Neural progenitor cell (in vitro differentiated cells): ENCODE measurements around the gene NOC3L. TPM values are rescaled to one million over a fixed set of nuclear protein-coding genes. Genes with fewer than 3 reads are reported as not detected.

ENCODE experiments used
- DNase-seq: peaks from one replicate; pipeline ENCODE4 v3.0.0-alpha.2; 2016; ENCODE audit warnings: low spot score
- H2AFZ ChIP-seq: fragments of 200-600 bp; sonication (generic); replicated peaks from 2 replicates; pipeline ENCODE4 v1.6.1; 2016; ENCODE audit warnings: antibody characterized with exemption
- H3F3A ChIP-seq: fragments of 200-600 bp; sonication (generic); 2 replicates; pipeline ENCODE4 v1.6.1; 2016; ENCODE audit warnings: antibody characterized with exemption, low read depth
- H3K27ac ChIP-seq: fragments of 200-600 bp; sonication (generic); 2 replicates; pipeline ENCODE4 v1.5.1; 2016; ENCODE audit warnings: mild to moderate bottlenecking
- H3K27me3 ChIP-seq: fragments of 200-600 bp; sonication (generic); 2 replicates; pipeline ENCODE4 v1.6.1; 2016; ENCODE audit warnings: mild to moderate bottlenecking, moderate library complexity
- H3K36me3 ChIP-seq: fragments of 200-600 bp; sonication (generic); 2 replicates; pipeline ENCODE4 v1.5.1; 2016
- H3K4me1 ChIP-seq: fragments of 200-600 bp; sonication (generic); 2 replicates; pipeline ENCODE4 v1.6.1; 2016; ENCODE audit warnings: mixed run types
- H3K4me2 ChIP-seq: fragments of 200-600 bp; sonication (generic); 2 replicates; pipeline ENCODE4 v1.6.1; 2016
- H3K4me3 ChIP-seq: fragments of 200-600 bp; sonication (generic); 2 replicates; pipeline ENCODE4 v1.5.1; 2016
- H3K79me2 ChIP-seq: fragments of 200-600 bp; sonication (generic); 2 replicates; pipeline ENCODE4 v1.6.1; 2016; ENCODE audit warnings: low read depth
- H3K9ac ChIP-seq: fragments of 200-600 bp; sonication (generic); 2 replicates; pipeline ENCODE4 v1.6.1; 2016
- H3K9me3 ChIP-seq: fragments of 200-600 bp; sonication (generic); 2 replicates; pipeline ENCODE4 v1.5.1; 2016; ENCODE audit warnings: low read depth
- H4K20me1 ChIP-seq: fragments of 200-600 bp; sonication (generic); 2 replicates; pipeline ENCODE4 v1.6.1; 2016; ENCODE audit warnings: low read depth
- H3K27ac Mint-ChIP-seq: 3 replicates; pipeline ENCODE4 v1.8.0; 2021; ENCODE audit warnings: mixed read lengths
- H3K27me3 Mint-ChIP-seq: 2 replicates; pipeline ENCODE4 v1.8.0; 2022; ENCODE audit warnings: low read depth, mild to moderate bottlenecking, inconsistent platforms, moderate library complexity, mixed read lengths; ENCODE audit not compliant: insufficient read depth
- H3K36me3 Mint-ChIP-seq: 3 replicates; pipeline ENCODE4 v1.8.0; 2021; ENCODE audit warnings: mixed read lengths
- H3K4me1 Mint-ChIP-seq: 3 replicates; pipeline ENCODE4 v1.8.0; 2021; ENCODE audit warnings: mixed read lengths
- H3K4me3 Mint-ChIP-seq: 3 replicates; pipeline ENCODE4 v1.8.0; 2021; ENCODE audit warnings: mild to moderate bottlenecking, moderate library complexity, mixed read lengths
- H3K9me3 Mint-ChIP-seq: 3 replicates; pipeline ENCODE4 v1.8.0; 2020; ENCODE audit warnings: mixed read lengths
- CTCF ChIP-seq: fragments of 200-600 bp; sonication (generic); IDR thresholded peaks from 2 replicates; pipeline ENCODE4 v1.5.1; 2017; ENCODE audit warnings: antibody characterized with exemption, mild to moderate bottlenecking
- EZH2 ChIP-seq: fragments of 200-600 bp; sonication (generic); IDR thresholded peaks from 2 replicates; pipeline ENCODE4 v1.6.1; 2017; ENCODE audit warnings: antibody characterized with exemption, mild to moderate bottlenecking, moderate library complexity
- EZH2phosphoT487 ChIP-seq: fragments of 200-600 bp; sonication (generic); IDR thresholded peaks from 2 replicates; pipeline ENCODE4 v1.6.1; 2017; ENCODE audit warnings: antibody characterized with exemption
- total RNA-seq: library from RNA; depleted of rRNA; stranded (reverse); fragments of >200 nt; gene quantifications from 2 replicates; pipeline ENCODE4 v1.2.3, GENCODE V29; 2015; ENCODE audit warnings: low replicate concordance

NOC3L gene
- total RNA-seq, 1 donor from 2014 or later: 49.2 TPM

GRCh38 chr10:94333051-94333450 lies 29.7 kb downstream of the NOC3L start:
- H3K36me3 ChIP-seq: peaks cover 19% of the 10 kb centered on the region
- no peak overlapping the region for H3K4me3 ChIP-seq
- no peaks in the 10 kb centered on the region for H3K9me3 ChIP-seq
- no peaks in the 10 kb centered on the region for H4K20me1 ChIP-seq
- Mint-ChIP-seq H3K4me1 (no peaks in the 10 kb centered on the region), H3K36me3 (peaks cover 28% of the 10 kb centered on the region), H3K27me3 (no peaks in the 10 kb centered on the region), H3K4me3 (no peak overlapping the region), H3K9me3 (no peaks in the 10 kb centered on the region), H3K27ac (no peak overlapping the region)
- TF ChIP-seq CTCF (no peak), EZH2phosphoT487 (no peak), EZH2 (no peak)
- H3K9ac ChIP-seq: no peak overlapping the region
- H3K27ac ChIP-seq: no peak overlapping the region
- no peaks in the 10 kb centered on the region for H3F3A ChIP-seq
- H3K4me2 ChIP-seq: no peak overlapping the region
- H2AFZ ChIP-seq: no peak overlapping the region
- no peaks in the 10 kb centered on the region for H3K27me3 ChIP-seq
- no peak for DNase-seq
- no peaks in the 10 kb centered on the region for H3K4me1 ChIP-seq
- H3K79me2 ChIP-seq: no peaks in the 10 kb centered on the region

GRCh38 chr10:94328613-94329012 lies 34.1 kb downstream of the NOC3L start:
- Mint-ChIP-seq H3K27ac (no peak overlapping the region), H3K36me3 (peaks cover 12% of the 10 kb centered on the region), H3K9me3 (no peaks in the 10 kb centered on the region), H3K27me3 (no peaks in the 10 kb centered on the region), H3K4me3 (no peak overlapping the region), H3K4me1 (no peaks in the 10 kb centered on the region)
- TF ChIP-seq CTCF (no peak), EZH2 (no peak), EZH2phosphoT487 (no peak)
- no peaks in the 10 kb centered on the region for H3K9me3 ChIP-seq
- H3K27me3 ChIP-seq: no peaks in the 10 kb centered on the region
- no peak for DNase-seq
- H3K27ac ChIP-seq: no peak overlapping the region
- no peaks in the 10 kb centered on the region for H3K79me2 ChIP-seq
- no peak overlapping the region for H3K4me2 ChIP-seq
- peaks cover 14% of the 10 kb centered on the region for H3K36me3 ChIP-seq
- H2AFZ ChIP-seq: no peak overlapping the region
- no peaks in the 10 kb centered on the region for H3K4me1 ChIP-seq
- no peak overlapping the region for H3K4me3 ChIP-seq
- H4K20me1 ChIP-seq: no peaks in the 10 kb centered on the region
- no peak overlapping the region for H3K9ac ChIP-seq
- no peaks in the 10 kb centered on the region for H3F3A ChIP-seq

GRCh38 chr10:94327649-94328048 lies 35.1 kb downstream of the NOC3L start:
- no peak for TF ChIP-seq CTCF
- TF ChIP-seq EZH2: no peak
- TF ChIP-seq EZH2phosphoT487: no peak
- Histone ChIP-seq H3K27me3 (no peaks in the 10 kb centered on the region), H3K4me3 (no peak overlapping the region), H3K79me2 (no peaks in the 10 kb centered on the region), H3K9me3 (no peaks in the 10 kb centered on the region), H4K20me1 (no peaks in the 10 kb centered on the region), H3K4me1 (no peaks in the 10 kb centered on the region), H3F3A (no peaks in the 10 kb centered on the region), H3K4me2 (no peak overlapping the region), H3K9ac (no peak overlapping the region), H3K27ac (no peak overlapping the region), H3K36me3 (peaks cover 9% of the 10 kb centered on the region), H2AFZ (no peak overlapping the region)
- H3K4me3 Mint-ChIP-seq: no peak overlapping the region
- no peaks in the 10 kb centered on the region for H3K27me3 Mint-ChIP-seq
- peaks cover 10% of the 10 kb centered on the region for H3K36me3 Mint-ChIP-seq
- no peaks in the 10 kb centered on the region for H3K9me3 Mint-ChIP-seq
- no peak overlapping the region for H3K27ac Mint-ChIP-seq
- no peaks in the 10 kb centered on the region for H3K4me1 Mint-ChIP-seq
- DNase-seq: no peak
